Ramos (cell line): ENCODE data around the gene FAM111B.

Experiments used
- in situ Hi-C: fragments of 300-500 bp; cut with MboI; formaldehyde crosslinking; loops from one replicate; pipeline ENCODE4 v1.14.3; 2022; ENCODE audit warnings: low sequenced_read_pairs; ENCODE audit not compliant: unreplicated experiment

Gene FAM111B

DNA sequence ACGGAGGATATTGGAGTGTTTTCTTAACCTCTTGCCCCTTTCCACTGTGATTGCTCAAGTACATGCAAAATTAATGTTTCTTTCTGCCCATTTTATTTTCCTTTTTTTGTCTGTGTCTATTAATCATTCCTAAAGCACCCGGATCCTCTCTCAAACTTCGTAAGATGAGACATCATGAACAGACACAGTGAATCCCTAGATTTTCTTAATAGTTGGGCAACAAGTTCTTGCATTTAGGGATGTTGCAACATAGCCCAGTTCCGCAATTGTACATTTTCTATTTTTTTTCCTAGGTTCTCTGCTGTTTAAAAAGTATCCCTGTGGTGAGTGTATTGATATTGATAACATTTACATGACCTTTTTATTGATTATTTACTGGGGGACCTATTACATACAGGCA, 38.5 kb downstream of the FAM111B start:
- in situ Hi-C loops, result no loop called here

GRCh38 chr11:59151761-59152160, 44.7 kb downstream of the FAM111B start:
- in situ Hi-C loops, result loop anchor here (10.0 kb wide), 1 partner anchor 497 kb away; no protein-coding TSS in a partner anchor

DNA sequence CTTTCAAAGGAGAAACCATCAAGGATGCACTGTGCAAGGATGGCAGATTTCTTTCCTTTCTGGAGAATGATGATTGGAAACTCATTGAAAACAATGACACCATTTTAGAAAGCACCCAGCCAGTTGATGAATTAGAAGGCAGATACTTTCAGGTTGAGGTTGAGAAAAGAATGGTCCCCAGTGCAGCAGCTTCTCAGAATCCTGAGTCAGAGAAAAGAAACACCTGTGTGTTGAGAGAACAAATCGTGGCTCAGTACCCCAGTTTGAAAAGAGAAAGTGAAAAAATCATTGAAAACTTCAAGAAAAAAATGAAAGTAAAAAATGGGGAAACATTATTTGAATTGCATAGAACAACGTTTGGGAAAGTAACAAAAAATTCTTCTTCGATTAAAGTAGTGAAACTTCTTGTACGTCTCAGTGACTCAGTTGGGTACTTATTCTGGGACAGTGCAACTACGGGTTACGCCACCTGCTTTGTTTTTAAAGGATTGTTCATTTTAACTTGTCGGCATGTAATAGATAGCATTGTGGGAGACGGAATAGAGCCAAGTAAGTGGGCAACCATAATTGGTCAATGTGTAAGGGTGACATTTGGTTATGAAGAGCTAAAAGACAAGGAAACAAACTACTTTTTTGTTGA, 45.4 kb downstream of the FAM111B start:
- in situ Hi-C loops, result loop anchor here (10.0 kb wide), 1 partner anchor 498 kb away; no protein-coding TSS in a partner anchor

DNA sequence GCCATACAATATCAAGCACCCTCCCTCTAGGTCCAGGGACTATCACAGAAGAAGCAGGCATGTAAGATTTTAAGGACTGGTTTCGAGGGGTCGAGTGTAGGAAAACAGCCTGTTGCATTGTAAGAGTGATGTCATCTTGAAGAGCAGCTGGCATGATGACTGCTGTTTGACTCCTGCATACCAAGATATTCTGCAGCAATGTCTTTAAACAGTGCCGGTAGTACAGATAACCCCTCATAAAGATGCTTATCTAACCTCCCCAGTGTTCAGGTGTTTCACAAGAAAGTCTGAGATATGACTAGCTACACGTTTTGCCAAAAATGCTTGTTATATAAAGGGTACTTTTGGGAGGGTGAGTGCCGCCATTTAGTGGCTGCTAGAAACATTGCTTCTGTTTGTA, 47.6 kb downstream of the FAM111B start:
- in situ Hi-C loops, result loop anchor here (10.0 kb wide), 1 partner anchor 500 kb away; no protein-coding TSS in a partner anchor

DNA sequence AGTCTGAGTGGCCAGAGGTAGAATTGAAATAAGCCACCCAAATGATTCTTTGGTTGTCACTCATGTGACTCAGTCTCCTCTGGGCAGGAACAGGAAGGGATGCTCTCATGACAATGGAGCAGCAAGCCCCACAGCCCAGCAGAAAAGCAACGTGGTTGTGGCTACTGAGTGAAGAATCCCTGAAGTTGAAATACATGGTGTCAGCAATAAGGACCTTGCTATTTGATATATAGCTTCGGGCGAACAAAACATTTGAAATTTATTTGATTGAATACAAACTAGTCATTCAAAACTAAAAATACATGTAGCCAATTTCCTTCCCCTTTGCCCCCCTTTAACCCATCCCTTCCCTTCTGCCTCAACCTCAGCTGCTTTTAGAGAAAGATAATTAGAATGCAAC, 50.4 kb downstream of the FAM111B start:
- in situ Hi-C loops, result loop anchor here (10.0 kb wide), 1 partner anchor 503 kb away; no protein-coding TSS in a partner anchor

DNA sequence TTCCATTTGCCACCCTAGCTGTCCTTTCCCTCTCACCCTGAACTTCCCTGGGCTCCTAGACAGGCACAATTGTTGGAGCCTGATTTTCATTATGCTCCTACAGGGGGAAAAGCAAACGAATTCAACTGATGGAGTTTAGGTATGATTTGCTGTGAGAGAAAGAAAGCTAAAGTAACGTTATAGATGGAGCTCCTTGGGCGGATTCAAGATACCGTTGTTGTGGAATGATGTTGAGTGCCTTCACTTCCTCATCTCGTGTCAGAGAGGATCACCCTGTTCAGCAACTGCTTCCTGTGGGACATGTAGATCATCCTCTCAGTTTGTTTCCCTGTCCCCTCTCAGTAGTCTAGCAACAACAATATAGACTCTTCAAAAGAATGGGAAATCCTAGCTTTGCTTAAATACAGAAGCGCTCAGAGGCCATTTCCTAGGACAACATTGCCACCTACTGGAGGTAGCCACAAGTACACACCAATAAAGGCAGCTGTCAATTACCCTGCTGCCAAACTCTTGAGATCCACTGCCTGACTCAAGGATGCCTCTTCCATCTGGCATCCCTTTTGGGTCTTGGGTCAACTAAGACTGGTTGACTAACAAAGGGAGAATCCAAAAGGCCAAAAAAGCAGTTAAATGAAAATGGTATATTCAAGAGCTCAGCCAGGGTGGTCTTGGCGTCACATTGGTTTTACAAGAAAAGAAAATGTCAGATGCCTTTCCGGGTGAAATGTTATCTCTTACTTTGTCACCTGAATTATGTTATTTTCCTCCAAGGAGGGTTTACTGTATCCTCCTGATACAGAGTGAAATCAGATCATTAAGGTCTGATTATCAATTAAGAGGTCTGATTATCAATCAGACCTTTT, 51.4 kb downstream of the FAM111B start:
- in situ Hi-C loops, result loop anchor here (10.0 kb wide), 1 partner anchor 504 kb away; no protein-coding TSS in a partner anchor

DNA sequence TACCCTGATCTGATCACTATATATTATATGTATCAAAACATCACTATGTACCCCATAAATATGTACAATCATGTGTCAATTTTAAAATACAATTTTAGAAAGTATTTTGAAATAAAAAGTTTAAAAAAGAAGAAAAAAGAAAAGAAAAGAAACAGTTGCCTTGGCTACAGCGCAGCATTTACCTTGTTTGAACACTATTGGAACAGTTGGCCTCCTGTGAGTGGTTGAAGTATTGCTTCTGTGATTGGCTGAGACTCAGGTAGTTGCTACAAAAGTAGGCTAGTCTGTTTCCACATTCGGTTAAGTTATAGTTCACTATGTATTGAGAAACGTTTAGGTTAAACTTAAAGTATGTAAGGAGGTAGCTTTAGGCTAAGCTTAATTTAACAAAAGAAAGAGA, 57.0 kb downstream of the FAM111B start:
- in situ Hi-C loops, result no loop called here

- in situ Hi-C loops, result loop anchor here (5.0 kb wide), 1 partner anchor 261 kb away; no protein-coding TSS in a partner anchor
Measured at GRCh38 chr11:59171508-59172322, 64.7 kb downstream of the FAM111B start, which contains the start of gene DTX4. Gene DTX4, plus strand, starts transcription at chr11:59172132. Its CDS starts 464 bp downstream, at chr11:59172596.

DNA sequence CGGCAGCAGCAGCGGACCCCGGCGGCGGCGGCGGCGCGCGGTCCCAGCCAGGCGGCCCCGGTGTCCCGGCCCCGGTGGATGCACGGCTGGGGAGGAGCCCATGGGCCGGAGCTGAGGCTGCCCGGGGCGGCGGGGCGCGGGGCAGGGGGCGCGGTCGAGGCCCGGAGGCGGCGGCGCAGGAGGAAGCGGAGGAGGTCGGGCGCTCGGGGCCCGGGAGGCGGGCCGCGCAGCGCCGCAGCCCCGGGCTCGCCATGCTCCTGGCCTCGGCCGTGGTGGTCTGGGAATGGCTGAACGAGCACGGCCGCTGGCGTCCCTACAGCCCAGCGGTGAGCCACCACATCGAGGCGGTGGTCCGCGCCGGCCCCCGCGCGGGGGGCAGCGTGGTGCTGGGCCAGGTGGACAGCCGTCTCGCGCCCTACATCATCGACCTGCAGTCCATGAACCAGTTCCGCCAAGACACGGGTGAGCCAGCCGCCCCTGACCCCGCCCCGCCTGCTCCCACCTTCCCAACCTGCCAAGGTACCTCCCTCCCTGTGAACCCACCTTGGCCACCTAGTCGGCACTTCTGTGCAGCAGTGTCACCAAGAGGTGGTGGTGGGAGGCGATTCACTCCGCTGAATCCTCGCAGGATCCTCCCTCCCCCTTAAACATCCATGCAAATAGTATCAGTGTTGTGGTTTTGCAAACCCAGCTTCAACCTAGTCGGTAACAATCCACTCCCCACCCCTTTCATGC, 65.5 kb downstream of the FAM111B start:
- in situ Hi-C loops, result loop anchor here (5.0 kb wide), 1 partner anchor 260 kb away; no protein-coding TSS in a partner anchor

DNA sequence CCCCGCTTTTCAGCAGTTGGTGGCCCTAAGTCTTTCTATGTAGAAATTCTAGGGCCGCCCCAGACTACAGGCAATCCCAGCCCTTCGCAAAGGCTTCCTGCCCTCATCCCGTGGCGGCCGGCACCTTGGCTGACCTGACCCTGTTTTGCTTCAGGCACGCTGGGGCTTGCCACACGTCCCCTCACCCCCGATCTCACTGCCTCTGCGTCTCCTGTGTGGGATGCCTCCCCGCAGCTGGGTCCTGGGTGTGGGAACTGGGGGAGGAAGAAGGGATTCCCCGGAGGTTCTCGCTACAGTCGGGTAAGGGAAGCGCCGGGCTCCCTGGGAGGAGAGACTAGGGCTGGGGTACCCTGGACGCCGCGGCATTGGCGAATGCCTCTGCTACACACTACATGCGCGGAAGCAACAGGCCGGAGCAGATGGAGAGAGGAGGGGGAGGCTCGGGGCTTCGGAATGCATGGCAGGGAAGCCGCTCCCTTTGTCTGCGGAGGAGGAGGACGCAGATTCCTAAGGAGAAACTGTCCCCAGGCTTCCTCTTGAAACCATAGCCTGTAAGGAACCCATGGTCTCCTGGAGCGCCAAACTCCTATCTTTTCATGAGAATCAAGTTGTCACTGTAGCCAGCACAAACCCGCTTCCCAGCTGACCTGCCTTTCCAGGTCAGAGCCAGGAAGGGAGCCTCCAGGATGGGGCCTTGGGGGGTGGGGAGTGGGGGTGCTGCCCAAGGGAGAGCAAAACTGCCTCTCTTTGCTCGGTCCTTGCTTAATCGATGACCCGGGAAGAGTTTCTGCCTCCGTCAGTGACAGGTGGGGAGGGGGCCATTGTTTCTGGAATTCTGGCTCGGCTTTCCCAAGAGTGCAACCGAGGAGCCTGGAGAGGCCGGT, 66.3 kb downstream of the FAM111B start:
- in situ Hi-C loops, result loop anchor here (5.0 kb wide), 1 partner anchor 259 kb away; no protein-coding TSS in a partner anchor

DNA sequence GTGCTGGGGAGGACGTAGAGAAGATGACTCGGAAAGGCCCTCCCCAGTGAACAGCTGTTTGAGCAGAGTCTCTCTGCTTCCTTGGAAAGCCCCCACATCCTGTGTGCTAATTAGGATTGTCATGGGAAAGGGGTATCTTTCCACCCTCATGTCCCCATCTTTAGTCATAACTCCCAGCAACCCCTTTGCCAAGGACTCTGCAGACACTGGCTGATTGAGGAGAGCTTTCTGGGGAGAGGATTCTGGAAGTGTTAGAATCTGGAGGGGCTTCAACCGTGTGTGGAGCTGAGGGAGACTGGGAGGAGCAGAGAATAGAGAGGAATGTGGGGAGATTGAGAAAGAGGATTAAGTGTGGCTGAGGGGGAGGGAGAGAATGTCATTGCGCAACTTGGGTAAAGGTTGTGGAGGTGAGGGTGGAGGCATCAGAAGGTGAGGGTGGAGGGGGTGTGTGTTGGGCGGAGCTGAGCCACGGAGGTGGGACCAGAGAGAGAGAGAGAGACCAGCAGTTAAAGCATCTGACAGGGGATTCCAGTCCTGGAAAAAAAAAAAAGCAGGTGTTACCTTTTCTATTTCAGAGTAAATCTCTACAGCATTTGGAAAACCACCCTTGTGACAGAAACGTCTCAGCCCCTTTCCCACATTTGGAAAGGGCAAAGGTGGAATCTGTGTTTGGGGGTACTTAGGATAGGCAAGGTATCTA, 67.1 kb downstream of the FAM111B start:
- in situ Hi-C loops, result loop anchor here (5.0 kb wide), 1 partner anchor 258 kb away; no protein-coding TSS in a partner anchor

DNA sequence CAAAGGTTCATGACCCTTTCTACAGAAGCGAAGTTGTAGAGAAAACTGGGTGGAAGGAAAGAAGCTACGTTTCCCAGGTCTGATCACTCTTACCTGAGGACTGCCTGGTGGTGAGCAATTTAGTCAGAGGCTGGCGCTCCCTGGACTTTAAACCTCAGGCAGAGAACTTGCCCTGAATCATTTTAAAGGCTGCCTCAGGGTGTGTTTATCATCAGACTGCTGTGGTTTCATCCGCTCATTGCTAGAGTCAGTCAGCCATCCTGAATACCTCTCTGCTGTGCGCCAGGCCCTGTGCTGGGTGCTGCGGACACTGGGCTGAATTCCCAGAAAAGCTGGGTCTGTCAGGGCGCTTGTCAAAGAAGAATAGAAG, 67.6 kb downstream of the FAM111B start:
- in situ Hi-C loops, result loop anchor here (5.0 kb wide), 1 partner anchor 258 kb away; no protein-coding TSS in a partner anchor

DNA sequence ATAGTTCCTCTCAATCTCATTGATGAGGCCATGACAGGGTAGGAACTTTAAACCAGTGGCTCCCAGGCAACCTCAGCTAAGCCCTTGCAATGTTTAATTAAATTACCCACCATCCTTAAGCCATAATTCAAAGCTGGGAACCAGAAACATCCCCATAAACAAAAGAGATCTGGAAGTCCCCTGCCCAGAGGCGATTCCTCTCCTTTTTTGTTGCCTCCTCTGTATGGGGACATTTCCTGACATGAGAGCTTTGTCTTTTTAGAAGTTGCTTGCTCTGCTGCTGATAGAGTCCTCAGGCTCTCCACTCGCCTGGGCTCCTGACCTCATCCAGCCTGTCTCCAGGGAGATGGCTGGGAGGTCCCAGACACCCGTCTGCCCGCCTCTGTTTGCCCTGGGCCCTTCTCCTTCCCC, 68.1 kb downstream of the FAM111B start:
- in situ Hi-C loops, result no loop called here

DNA sequence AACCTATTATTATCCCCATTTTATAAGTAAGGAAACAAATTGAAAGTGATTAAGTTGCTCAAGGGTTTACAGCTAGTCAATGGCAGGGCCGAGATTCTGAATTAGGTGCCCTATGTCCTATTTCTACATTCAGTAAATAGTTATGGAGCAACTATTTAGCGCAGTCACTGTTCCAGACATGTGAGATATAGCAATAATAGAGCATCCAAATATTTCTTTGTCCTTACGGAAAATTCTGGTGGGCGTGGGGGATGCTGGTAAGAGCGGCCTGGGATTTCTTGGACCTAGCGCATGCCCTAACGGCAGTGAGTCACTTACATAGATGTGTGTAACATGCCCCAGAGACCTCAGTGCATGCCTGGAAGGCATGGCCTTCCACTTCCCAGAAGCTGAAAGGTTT, 69.3 kb downstream of the FAM111B start:
- in situ Hi-C loops, result no loop called here
